HuH-7 (cell line): ENCODE data around the gene CAMLG.
"Not testable (repeated sequence)": the region's sequence is repeated elsewhere in the genome, so short reads cannot be mapped to it uniquely, and the experiment has no call there.

Source experiments
- DNase-seq: peaks from one replicate; pipeline ENCODE4 v3.0.0; 2011; ENCODE audit warnings: low spot score

The CAMLG gene

DNA sequence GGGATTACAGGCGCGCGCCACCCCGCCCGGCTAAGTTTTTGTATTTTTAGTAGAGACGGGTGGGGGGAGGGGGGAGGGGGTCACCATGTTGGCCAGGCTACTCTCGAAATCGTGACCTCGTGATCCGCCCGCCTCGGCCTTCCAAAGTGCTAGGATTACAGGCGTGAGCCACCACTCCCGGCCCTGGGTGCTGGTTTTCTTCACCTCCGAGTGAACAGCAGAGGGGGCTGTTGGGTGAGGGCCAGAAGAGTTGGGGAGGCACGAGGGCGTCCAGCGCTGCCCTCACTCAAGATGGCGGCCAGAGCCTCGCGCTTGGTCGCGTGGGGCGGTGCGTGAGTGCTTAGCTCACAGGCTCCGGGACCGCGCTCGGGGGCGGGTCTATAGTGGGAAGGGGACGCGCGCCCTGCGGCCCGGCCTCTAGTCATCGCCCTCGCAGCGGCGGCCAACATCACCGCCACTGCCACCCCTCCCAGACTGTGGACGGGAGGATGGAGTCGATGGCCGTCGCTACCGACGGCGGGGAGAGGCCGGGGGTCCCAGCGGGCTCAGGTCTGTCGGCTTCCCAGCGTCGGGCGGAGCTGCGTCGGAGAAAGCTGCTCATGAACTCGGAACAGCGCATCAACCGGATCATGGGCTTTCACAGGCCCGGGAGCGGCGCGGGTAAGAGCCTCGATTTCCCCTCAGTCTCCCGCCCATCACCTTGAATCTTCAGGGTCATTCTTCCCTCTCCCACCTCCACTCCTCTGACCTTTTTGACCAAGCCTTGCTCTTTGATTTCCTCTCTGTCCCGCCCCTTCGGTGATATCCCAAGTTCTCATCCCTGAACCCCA is at the start of gene CAMLG:
Gene CAMLG, plus strand, starts transcription at position 416 of the 830 bp plus-strand sequence. Its CDS starts 73 bp downstream, at position 489.
- peak; percentile 77 for DNase-seq

DNA sequence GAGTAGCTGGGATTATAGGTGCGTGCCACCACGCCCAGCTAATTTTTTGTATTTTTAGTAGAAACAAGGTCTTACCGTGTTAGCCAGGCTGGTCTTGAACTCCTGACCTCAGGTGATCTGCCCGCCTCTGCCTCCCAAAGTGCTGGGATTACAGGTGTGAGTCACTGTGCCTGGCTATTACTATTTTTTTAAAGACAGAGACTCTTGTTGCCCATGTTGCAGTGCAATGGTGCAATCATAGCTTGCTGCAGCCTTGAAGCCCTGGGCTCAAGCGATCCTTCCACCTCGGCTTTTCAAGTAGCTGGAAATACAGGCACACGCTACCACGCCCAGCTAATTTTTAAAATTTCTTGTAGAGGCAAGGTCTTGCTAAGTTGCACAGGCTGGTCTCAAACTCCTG is 48.2 kb upstream of the CAMLG start:
- not testable (repeated sequence) for DNase-seq

DNA sequence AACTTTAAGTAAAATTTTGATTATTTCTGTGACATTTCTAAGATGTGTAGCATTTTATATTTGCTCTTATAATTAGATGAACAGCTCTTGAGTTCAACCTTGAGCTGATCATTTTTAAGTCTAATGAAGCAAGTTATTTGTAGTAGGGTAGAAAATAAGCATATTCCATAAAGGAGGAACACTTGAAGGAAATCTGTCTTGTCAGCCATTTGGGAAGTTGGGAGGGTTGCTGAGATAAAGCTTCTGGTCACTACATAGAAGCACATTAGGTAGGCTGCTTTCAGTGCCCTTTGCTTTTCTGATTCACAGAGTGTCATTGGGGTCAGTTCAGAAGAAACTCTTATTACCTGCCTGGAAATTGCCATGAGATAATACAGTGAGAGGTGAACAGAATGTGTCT is 45.6 kb upstream of the CAMLG start:
- no peak for DNase-seq

DNA sequence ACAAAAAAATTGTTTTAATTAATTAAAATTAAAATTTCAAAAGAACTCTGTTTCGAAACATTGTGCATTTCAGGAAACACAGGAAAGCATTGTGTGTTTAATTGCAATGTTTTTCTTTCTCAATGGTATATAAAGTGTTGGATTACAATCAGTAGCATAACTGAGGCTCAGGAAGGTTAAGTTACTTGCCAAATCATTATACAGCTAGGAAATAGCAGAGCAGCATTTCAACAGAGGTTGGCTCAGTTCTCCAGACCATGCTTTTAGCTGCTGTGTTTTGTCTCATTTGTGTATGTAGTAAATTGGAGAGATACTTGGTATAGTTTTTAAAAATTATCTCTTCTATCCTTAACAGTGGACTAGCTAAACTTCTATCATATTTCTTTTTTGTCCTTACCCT is 30.0 kb upstream of the CAMLG start:
- DNase-seq = no peak

DNA sequence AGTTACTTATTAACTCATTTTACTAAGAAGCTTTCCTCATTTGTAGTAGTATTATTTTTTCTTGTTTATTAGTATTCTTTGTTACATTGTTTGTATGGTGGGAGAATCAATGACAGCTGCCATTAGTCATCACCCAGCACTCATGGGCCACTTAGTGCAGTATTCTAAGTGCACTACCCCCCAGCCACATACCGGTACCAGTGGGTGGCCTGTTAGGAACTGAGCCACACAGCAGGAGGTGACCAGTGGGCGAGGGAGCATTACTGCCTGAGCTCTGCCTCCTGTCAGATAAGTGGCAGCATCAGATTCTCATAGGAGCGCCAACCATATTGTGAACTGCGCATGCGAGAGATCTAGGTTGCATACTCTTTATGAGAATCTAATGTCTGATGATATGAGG is 24.2 kb upstream of the CAMLG start:
- no peak for DNase-seq

DNA sequence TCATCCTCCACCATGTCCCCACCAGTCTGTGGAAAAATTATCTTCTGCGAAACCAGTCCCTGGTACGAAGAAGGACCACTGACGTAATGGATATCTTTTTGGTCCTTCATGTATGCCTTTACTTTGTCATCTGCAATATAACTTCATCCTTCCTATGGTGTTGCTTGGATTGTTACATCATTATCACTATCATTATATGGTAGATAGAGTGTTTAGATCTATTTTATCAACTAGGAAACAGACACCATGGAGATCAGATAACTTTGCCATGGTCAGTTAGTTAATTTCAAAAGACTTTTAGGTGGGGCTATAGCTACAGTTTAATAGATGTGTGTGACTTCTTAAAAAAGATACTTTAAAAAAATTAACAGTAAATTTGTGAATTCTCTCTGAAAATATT is 23.8 kb upstream of the CAMLG start:
- DNase-seq = no peak

DNA sequence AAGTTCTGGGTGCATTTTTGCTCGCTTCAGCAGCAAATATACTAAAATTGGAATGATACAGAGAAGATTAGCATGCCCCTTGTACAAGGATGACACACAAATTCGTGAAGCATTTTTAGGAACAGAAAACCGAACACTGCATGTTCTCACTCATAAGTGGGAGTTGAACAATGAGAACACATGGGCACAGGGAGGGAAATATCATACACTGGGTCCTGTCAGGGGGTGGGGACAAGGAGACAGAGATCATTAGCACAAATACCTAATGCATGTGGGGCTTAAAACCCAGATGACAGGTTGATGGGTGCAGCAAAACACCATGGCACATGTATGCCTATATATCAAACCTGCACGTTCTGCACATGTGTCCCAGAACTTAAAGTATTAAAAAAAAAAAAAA is 22.9 kb upstream of the CAMLG start:
- not testable (repeated sequence) for DNase-seq

DNA sequence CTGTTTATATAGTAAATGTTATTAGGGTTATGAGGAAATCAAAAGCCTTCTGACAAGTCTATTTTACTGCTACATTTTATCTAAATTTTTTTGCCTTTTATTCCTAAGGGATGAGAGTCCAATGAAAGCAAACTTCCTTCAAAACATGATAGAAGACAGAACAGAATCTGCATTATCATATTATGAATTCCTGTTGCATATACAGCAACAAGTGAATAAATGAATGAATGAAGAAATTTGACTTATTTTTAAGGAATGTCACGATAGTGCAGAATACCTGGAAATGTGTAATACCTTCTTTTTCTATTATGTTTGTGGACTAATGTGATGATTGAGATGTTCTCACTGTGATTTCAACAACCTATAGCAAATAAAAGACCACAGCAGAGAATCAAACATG is 13.5 kb upstream of the CAMLG start:
- DNase-seq = no peak

DNA sequence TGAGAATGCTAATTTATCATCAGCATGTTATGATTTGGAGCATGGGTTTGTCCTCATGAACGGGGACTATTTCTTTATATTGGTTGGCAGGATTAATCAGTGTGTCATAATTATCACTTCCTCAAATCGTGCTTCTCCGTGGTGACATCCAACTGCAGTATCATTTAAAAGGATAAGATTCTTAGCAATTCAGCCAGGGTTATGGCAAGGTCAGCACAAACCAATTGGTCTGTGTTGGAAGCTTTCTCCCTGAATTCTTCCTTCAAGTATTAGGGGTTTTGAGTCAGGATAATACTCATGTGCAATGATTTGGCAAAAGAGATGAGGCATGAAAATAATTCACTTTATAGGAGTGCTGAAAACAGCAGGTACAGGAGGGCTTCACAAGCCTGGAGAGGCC is 5.5 kb upstream of the CAMLG start:
- no peak for DNase-seq

DNA sequence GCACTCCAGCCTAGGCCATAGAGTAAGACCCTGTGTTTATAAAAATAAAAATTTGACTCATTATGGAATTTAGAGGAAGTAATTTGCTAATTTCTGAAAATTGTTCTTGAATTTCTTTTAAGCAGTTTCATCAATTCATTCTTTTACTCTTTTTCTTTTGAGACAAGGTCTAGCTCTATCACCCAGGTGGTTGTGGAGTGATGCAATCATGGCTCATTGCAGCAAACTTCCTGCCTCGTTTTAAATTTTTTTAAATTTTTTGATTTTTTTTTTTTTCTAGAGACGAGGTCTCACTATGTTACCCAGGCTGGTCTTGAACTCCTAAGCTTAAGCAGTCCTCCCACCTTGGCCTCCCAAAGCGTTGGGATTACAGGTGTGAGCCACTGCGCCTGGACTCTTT is 3.1 kb upstream of the CAMLG start:
- DNase-seq = no peak

DNA sequence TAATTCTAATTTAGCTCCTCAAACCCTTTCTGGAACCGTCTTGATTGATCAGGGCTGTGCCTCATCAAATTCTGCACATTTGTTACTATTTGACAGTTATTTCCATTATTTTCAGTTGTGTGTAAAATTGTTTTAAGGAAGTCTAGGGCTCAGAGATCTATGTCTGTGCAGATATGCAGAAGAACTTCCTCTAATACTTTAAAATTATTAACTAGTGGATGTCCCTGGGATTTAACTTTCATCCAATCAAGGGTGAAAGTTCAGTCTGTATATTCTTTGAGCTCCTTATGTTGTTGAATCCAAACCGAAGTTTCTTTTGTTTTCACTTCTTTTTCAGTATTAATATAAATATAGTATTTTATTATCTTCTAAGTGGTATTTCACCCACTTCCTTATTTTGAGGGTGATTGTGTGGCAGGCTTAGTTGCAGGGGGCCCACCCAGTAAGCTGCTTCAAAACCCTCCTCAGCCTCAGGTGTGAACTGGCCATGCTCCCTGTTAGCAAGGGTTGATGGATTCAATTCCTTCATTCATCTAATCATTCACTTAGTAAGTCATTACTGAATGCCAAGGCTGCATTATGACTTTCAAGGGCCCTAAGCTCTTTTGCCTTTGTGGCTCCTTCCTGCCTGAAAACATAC is 2.1 kb upstream of the CAMLG start:
- DNase-seq = no peak

DNA sequence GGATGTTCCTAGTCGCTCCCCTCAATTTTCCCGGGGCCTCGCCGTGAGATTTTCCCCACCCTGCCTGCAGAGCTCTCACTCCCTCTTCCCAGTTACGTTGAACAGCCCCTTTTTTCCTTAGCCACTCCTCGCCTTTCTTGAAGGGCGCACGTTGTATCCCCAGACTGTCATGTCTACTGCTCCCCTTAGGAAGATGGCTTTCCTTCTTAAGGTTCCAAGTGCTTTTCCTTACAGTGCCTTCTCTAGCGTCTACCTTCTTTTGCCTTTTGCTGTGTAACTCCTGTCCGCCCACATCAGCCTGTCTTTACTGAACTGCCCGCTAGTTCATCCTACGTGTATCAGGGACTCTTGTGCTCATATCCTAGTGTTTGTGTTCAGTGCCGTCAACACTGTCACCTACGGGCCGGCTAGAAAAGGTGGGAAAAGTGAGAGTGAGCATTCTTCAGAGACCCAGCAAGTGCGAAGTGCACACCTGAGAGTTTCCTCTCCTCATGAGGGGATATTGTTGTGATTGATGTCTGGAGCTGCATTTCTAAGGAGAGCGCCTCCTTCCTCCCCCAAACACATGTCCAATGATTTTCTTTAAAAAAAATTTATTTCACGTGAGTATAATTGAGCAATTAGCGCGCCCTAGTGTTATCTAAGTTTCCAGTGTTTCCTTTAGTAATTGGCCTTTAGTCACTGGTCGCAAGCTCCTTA is 764 bp downstream of the CAMLG start:
- peak; percentile 63 for DNase-seq

DNA sequence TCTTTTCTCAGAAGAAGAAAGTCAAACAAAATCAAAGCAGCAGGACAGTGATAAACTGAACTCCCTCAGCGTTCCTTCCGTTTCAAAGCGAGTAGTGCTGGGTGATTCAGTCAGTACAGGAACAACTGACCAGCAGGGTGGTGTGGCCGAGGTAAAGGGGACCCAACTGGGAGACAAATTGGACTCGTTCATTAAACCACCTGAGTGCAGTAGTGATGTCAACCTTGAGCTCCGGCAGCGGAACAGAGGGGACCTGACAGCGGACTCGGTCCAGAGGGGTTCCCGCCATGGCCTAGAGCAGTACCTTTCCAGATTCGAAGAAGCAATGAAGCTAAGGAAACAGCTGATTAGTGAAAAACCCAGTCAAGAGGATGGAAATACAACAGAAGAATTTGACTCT is 2.7 kb downstream of the CAMLG start:
- no peak for DNase-seq

DNA sequence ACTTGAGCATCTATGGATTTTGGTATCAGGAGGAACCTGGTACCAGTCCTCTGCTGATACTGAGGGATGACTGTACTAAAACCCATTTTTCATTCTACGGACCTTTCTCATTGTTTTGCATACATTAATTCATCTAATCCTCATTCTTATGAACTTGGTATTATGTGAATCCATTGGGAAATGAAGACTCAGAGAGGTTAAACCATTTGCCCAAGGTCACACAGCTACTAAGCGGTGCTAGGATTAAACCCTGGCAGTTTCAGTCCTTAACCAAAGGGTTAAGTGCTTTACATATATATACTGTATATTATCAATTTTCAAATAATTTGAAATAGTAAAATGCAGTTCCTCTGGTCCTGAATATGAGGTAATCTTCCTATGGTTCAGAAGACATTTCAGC is 3.8 kb downstream of the CAMLG start:
- no peak for DNase-seq

DNA sequence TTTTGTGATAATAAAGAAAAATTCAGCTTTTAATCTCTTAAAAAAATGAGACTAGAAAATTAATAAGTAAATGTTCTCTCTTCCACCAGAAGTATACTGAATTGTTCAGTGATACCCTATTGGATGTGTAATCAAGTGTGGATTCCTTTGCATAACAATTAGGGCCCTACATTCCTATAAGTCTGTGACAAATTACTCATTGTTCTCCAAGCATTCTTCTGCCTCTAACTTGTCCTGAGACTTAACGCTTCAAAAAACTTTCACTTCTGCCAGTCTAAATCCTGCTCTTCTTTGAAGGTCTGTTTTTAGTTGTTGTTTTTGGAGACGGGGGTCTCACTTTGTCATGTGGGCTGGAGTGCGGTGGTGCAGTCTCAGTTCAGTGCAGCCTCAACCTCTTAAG is 11.1 kb downstream of the CAMLG start:
- DNase-seq = no peak

DNA sequence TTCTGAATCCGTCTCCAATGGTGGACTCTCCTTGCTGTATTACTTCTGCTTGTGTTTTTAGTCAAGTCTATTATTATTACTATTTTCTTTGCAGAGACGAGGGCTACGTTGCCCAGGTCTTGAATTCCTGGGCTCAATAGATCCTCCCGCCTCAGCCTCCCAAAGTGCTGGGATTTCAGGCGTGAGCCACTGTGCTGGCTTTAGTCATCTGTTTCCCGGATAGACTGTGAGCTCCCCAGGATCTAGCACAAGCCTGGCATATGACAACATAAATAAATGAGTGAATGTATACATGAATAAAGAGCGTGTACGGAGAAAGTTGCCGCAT is 19.8 kb downstream of the CAMLG start:
- no peak for DNase-seq

DNA sequence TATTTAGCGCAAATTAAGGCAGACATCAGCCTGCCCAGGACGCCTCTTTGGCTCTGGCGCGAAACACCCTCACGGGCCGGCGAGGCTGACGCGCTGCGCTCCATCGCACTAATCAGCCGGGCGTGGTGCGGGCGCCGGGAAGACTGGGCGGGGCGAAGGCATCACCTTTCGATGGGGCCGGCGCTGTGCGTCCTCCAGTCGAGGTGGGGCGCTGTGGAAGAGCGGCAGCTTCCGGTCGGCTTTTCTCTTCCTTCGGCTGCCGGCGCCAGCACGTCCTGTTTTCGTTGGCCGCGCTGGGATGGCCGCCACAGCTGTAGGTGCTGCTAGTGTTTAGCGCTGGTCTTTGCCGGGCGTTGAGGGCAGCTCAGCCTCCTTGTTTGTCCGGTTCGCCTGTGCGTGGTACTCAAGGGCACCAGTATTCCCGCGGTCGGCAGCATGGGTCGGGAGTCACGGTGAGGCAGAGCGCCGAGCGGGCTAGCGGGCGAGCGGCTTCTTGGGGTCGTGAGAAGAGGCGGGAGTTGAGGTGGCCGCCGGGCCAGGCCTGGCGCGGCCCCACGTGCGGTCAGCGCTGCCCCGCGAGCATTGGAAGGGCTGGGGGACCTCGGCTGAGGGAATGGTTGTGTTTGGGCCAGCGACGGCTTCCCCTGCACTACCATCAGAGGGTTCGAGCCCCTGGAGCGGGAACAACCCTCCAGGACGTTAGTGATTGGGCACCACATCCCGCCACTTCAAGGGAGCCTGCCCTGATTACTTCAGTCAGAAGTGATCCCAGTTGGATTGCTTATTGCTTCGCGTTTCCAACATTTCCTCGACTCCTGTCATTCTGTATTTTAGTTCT is 20.4 kb downstream of the CAMLG start, which contains the start of gene DDX46:
Gene DDX46, plus strand, starts transcription at position 276 of the 838 bp plus-strand sequence. Its CDS starts 160 bp downstream, at position 436.
- peak; percentile 82 for DNase-seq

DNA sequence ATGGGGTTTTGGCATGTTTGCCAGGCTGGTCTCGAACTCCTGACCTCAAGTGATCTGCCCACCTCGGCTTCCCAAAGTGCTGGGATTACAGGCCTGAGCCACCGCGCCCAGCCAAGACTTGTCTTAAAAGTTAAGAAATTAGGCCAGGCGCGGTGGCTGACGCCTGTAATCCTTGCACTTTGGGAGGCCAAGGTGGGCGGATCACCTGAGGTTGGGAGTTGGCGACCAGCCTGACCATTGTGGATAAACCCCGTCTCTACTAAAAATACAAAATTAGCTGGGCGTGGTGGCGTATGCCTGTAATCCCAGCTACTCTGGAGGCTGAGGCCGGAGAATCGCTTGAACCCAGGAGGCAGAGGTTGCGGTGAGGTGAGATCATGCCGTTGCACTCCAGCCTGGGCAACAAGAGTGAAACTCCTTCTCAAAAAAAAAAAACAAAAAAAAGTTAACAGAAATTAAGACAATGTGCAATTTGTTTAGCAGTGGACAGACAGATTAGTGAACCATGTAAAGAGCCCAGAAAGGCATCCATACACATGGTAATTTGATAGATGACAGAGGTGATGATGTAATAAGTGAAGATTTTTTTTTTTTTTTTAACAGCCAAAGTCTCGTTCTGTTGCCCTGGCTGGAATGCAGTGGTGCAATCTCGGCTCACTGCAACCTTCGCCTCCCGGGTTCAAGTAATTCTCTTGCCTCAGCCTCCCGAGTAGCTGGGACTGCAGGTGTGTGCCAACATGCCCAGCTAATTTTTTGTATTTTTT is 29.4 kb downstream of the CAMLG start:
- DNase-seq = not testable (repeated sequence)

DNA sequence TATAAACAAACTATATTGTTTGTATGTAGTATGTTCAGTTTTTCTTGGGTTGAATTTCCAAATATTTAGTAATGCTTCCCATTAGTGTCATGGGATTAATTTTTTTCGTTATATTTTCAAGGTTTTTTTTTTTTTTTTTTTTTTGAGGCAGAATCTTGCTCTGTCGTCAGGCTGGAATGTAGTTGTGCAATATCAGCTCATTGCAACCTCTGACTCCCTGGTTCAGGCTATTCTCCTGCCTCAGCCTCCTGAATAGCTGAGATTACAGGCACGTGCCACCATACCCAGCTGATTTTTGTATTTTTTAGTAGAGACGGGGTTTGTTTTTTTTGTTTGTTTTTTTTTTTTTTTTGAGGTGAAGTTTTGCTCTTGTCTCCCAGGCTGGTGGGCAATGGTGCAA is 30.9 kb downstream of the CAMLG start:
- DNase-seq = no peak

DNA sequence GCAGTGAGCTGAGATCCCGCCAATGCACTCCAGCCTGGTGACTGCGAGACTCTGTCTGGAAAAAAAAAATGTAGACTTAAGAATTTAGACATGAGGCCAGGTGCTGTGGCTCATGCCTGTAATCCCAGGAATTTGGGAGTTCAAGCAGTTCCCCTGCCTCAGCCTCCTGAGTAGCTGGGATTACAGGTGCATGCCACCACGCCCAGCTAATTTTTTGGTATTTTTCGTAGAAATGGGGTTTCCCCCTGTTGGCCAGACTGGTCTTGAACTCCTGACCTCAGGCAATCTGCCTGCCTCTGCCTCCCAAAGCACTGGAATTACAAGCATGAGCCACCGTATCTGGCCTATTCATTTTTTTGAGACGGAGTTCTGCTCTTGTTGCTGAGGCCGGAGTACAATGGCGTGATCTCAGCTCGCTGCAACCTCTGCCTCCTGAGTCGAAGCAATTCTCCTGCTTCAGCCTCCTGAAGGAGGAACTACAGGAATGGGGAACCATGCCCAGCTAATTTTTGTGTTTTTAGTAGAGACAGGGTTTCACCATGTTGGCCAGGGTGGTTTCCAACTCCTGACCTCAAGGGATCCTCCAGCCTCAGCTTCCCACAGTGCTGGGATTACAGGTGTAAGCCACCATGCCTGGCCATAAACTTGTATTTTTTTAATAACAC is 34.2 kb downstream of the CAMLG start:
- no peak for DNase-seq

DNA sequence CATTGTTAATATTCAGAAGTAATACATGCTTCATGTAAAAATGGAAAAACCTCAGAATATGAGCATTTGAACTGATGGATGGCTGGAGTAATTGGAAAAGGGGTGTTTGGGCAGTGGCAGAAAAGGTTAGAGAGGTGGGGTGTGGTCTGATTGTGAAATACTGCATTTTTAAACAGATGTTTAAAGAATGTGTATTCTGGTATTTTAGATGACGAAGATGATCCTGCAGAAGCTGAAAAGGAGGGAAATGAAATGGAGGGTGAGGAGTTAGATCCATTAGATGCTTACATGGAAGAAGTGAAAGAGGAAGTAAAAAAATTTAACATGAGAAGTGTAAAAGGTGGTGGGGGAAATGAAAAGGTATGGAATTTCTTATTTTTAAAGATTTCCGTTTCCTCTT is 39.0 kb downstream of the CAMLG start:
- DNase-seq = no peak
